Loucy (cell line): ENCODE data around the gene SSBP4.

Experiments used
- H2AFZ ChIP-seq: fragments of 200-600 bp; sonication (generic); 2 replicates; pipeline ENCODE4 v1.6.0; 2016; ENCODE audit warnings: antibody characterized with exemption, mild to moderate bottlenecking, low read length, moderate library complexity
- H3F3A ChIP-seq: fragments of 200-600 bp; 2 replicates; pipeline ENCODE4 v1.6.0; 2016; ENCODE audit warnings: antibody characterized with exemption, low read depth, mild to moderate bottlenecking
- H3K27me3 ChIP-seq: fragments of 200-600 bp; sonication (generic); 2 replicates; pipeline ENCODE4 v1.6.1; 2014; ENCODE audit warnings: low read length, mild to moderate bottlenecking; ENCODE audit not compliant: insufficient read depth, poor library complexity, severe bottlenecking
- H3K36me3 ChIP-seq: fragments of 200-600 bp; sonication (generic); 2 replicates; pipeline ENCODE4 v1.6.1; 2016; ENCODE audit warnings: low read length; ENCODE audit not compliant: insufficient read depth
- H3K4me1 ChIP-seq: fragments of 200-600 bp; sonication (generic); 2 replicates; pipeline ENCODE4 v1.5.1; 2014; ENCODE audit warnings: low read length, mild to moderate bottlenecking; ENCODE audit not compliant: insufficient read depth, poor library complexity, severe bottlenecking
- H3K4me2 ChIP-seq: fragments of 200-600 bp; sonication (generic); 2 replicates; pipeline ENCODE4 v1.6.0; 2014; ENCODE audit warnings: antibody characterized with exemption, low read length, low read depth, mild to moderate bottlenecking; ENCODE audit not compliant: poor library complexity, severe bottlenecking
- H3K4me3 ChIP-seq: fragments of 200-600 bp; sonication (generic); 2 replicates; pipeline ENCODE4 v1.5.1; 2014; ENCODE audit warnings: low read length, mild to moderate bottlenecking, mixed read lengths; ENCODE audit not compliant: poor library complexity, severe bottlenecking
- H3K79me2 ChIP-seq: fragments of 200-600 bp; sonication (generic); 2 replicates; pipeline ENCODE4 v1.6.1; 2014; ENCODE audit warnings: low read length; ENCODE audit not compliant: insufficient read depth
- H3K9ac ChIP-seq: fragments of 200-600 bp; sonication (generic); 2 replicates; pipeline ENCODE4 v1.6.0; 2014; ENCODE audit warnings: mild to moderate bottlenecking, low read depth, low read length, moderate library complexity; ENCODE audit not compliant: poor library complexity, severe bottlenecking
- H3K9me2 ChIP-seq: fragments of 200-600 bp; sonication (generic); replicated peaks from 2 replicates; pipeline ENCODE4 v1.6.1; 2016; ENCODE audit warnings: low read depth, low read length, mixed read lengths
- H3K9me3 ChIP-seq: fragments of 200-600 bp; sonication (generic); 2 replicates; pipeline ENCODE4 v1.6.1; 2014; ENCODE audit warnings: mild to moderate bottlenecking, antibody characterized with exemption, low read length, low read depth; ENCODE audit not compliant: insufficient read depth
- H4K20me1 ChIP-seq: fragments of 200-600 bp; sonication (generic); 2 replicates; pipeline ENCODE4 v1.6.0; 2014; ENCODE audit warnings: antibody characterized with exemption, low read length, mild to moderate bottlenecking; ENCODE audit not compliant: insufficient read depth, poor library complexity, severe bottlenecking
- CTCF ChIP-seq: fragments of 200-600 bp; sonication (generic); conservative IDR thresholded peaks from 2 replicates; pipeline ENCODE4 v1.5.1; 2014; ENCODE audit warnings: mild to moderate bottlenecking, antibody characterized with exemption, low read length
- EZH2phosphoT487 ChIP-seq: fragments of 200-600 bp; IDR thresholded peaks from 2 replicates; pipeline ENCODE4 v1.6.1; 2018; ENCODE audit warnings: antibody characterized with exemption, mild to moderate bottlenecking, moderate library complexity, borderline replicate concordance

The SSBP4 gene

GRCh38 chr19:18392417-18392816, 26.8 kb upstream of the SSBP4 start:
- no peaks in the 10 kb centered on the region for H3K79me2 ChIP-seq
- H3F3A ChIP-seq, result no peaks in the 10 kb centered on the region
- no peaks in the 10 kb centered on the region for H3K4me1 ChIP-seq
- no peak for TF ChIP-seq EZH2phosphoT487
- no peak for TF ChIP-seq CTCF
- H3K27me3 ChIP-seq, result no peaks in the 10 kb centered on the region
- no peaks in the 10 kb centered on the region for H3K9me3 ChIP-seq
- H3K9ac ChIP-seq, result no peak overlapping the region
- H3K9me2 ChIP-seq, result no peaks in the 10 kb centered on the region
- H3K36me3 ChIP-seq, result no peaks in the 10 kb centered on the region
- no peak overlapping the region for H2AFZ ChIP-seq
- H3K4me3 ChIP-seq, result no peak overlapping the region
- no peak overlapping the region for H3K4me2 ChIP-seq
- H4K20me1 ChIP-seq, result no peaks in the 10 kb centered on the region

- no peak overlapping the region for H3K4me2 ChIP-seq
- H3K9me3 ChIP-seq, result no peaks in the 10 kb centered on the region
- H3F3A ChIP-seq, result no peaks in the 10 kb centered on the region
- H3K79me2 ChIP-seq, result no peaks in the 10 kb centered on the region
- no peaks in the 10 kb centered on the region for H3K9me2 ChIP-seq
- H3K9ac ChIP-seq, result no peak overlapping the region
- H3K36me3 ChIP-seq, result no peaks in the 10 kb centered on the region
- H3K27me3 ChIP-seq, result no peaks in the 10 kb centered on the region
- H3K4me3 ChIP-seq, result no peak overlapping the region
- H4K20me1 ChIP-seq, result no peaks in the 10 kb centered on the region
- no peak overlapping the region for H2AFZ ChIP-seq
- no peaks in the 10 kb centered on the region for H3K4me1 ChIP-seq
- TF ChIP-seq CTCF (no peak), EZH2phosphoT487 (no peak)
These were observed 26.3 kb upstream of the SSBP4 start for GRCh38 chr19:18392926-18393325.

- Histone ChIP-seq H3K9me2 (no peaks in the 10 kb centered on the region), H3K9me3 (no peaks in the 10 kb centered on the region), H3K27me3 (no peaks in the 10 kb centered on the region), H3K79me2 (no peaks in the 10 kb centered on the region), H3K4me1 (no peaks in the 10 kb centered on the region), H2AFZ (no peak overlapping the region), H3K36me3 (no peaks in the 10 kb centered on the region), H3K4me3 (no peak overlapping the region), H3K4me2 (no peak overlapping the region), H3F3A (no peaks in the 10 kb centered on the region), H4K20me1 (no peaks in the 10 kb centered on the region), H3K9ac (no peak overlapping the region)
- TF ChIP-seq CTCF (no peak), EZH2phosphoT487 (no peak)
These were observed 25.4 kb upstream of the SSBP4 start for GRCh38 chr19:18393836-18394235.
